Mucosa of descending colon (tissue), 3 donors: ENCODE results near the gene PRIM1. TPM values are rescaled to one million over a fixed set of nuclear protein-coding genes. Genes with fewer than 3 reads are reported as not detected.

Experiments
- ATAC-seq: fragments of 200-7000 bp; cut with Tn5 transposase; one replicate; pipeline ENCODE4 v1.9.1; 2020; ENCODE audit warnings: mild to moderate bottlenecking, moderate library complexity
- DNase-seq, 3 donors: peaks; one replicate each; pipeline ENCODE4 v3.0.0-alpha.2; 2020
- H3K36me3 ChIP-seq: fragments of 200-600 bp; one replicate; pipeline ENCODE4 v1.8.0; 2021; ENCODE audit warnings: low read depth, mild to moderate bottlenecking
- H3K4me1 ChIP-seq: fragments of 200-600 bp; one replicate; pipeline ENCODE4 v1.8.0; 2021; ENCODE audit warnings: low read depth, mild to moderate bottlenecking
- H3K4me3 ChIP-seq: fragments of 200-600 bp; one replicate; pipeline ENCODE4 v1.8.0; 2021; ENCODE audit warnings: mild to moderate bottlenecking
- H3K9me3 ChIP-seq: fragments of 200-600 bp; one replicate; pipeline ENCODE4 v1.8.0; 2021; ENCODE audit warnings: mild to moderate bottlenecking
- CTCF ChIP-seq: fragments of 200-600 bp; IDR thresholded peaks from one replicate; pipeline ENCODE4 v1.8.0; 2022; ENCODE audit warnings: antibody characterized with exemption, mild to moderate bottlenecking
- intact Hi-C, 2 donors: fragments of 100-400 bp; cut with DNase I in 1 of 2; cut with micrococcal nuclease in 1 of 2; formaldehyde crosslinking; loops; one replicate each; pipeline versions ENCODE4 v1.11.0 to v1.11.1; 2022; cut with DNase I, micrococcal nuclease
- total RNA-seq, 3 donors: library from RNA; stranded (reverse); fragmentation: NEBNext Ultra II Directional in 2 of 3; extraction: Animal tissue kit (Norgen Biotek cat#: 25700) in 2 of 3; gene quantifications; one replicate each; pipeline versions ENCODE4 v1.2.1 to v1.2.4, GENCODE V29; 2021 to 2023
- donor health status: DM: no; HTN: no; CAD: no; lungs with moderate emphysema.
- donor health status: DM: no; HTN: no; CAD: no.
- donor health status: DM: no; HTN: yes; CAD: no.

PRIM1 gene
- total RNA-seq, 3 donors from 2014 or later = 6.3 to 11.5 (median 6.8) TPM

- Histone ChIP-seq H3K4me3 (no peak overlapping the region), H3K9me3 (no peaks in the 10 kb centered on the region), H3K4me1 (no peaks in the 10 kb centered on the region), H3K36me3 (no peaks in the 10 kb centered on the region)
- TF ChIP-seq CTCF = no peak
- peak in 1 of 3 donors; percentile 19 for DNase-seq
- peak; percentile 55 for ATAC-seq
- intact Hi-C loops = no loop called here
Observed at GRCh38 chr12:56766535-56766934, 14.4 kb upstream of the PRIM1 start.

GRCh38 chr12:56763753-56764657, 11.9 kb upstream of the PRIM1 start:
- intact Hi-C loops = no loop called here
- DNase-seq (no peak), ATAC-seq (no peak)
- Histone ChIP-seq H3K9me3 (peaks cover 1% of the 10 kb centered on the region), H3K4me3 (no peak overlapping the region), H3K4me1 (no peaks in the 10 kb centered on the region), H3K36me3 (no peaks in the 10 kb centered on the region)
- no peak for TF ChIP-seq CTCF

- no peak for TF ChIP-seq CTCF
- H3K4me3 ChIP-seq = no peak overlapping the region
- H3K4me1 ChIP-seq = no peaks in the 10 kb centered on the region
- ATAC-seq (no peak), DNase-seq (no peak)
- intact Hi-C loops = no loop called here
- peaks cover 13% of the 10 kb centered on the region for H3K9me3 ChIP-seq
- no peaks in the 10 kb centered on the region for H3K36me3 ChIP-seq
Observed at GRCh38 chr12:56761812-56762211, 9.7 kb upstream of the PRIM1 start.

GRCh38 chr12:56760460-56760859, 8.3 kb upstream of the PRIM1 start:
- no peak for ATAC-seq
- DNase-seq = no peak
- Histone ChIP-seq H3K9me3 (peaks cover 13% of the 10 kb centered on the region), H3K4me3 (no peak overlapping the region), H3K4me1 (no peaks in the 10 kb centered on the region), H3K36me3 (no peaks in the 10 kb centered on the region)
- TF ChIP-seq CTCF = no peak
- intact Hi-C loops = no loop called here

GRCh38 chr12:56759263-56759908, 7.3 kb upstream of the PRIM1 start:
- peaks cover 13% of the 10 kb centered on the region for H3K9me3 ChIP-seq
- intact Hi-C loops = loop anchor here in 1 of 2 donors (2.0 kb wide), 1 partner anchor 227 kb away; no protein-coding TSS in a partner anchor

More at GRCh38 chr12:56759263-56759908, 7.3 kb upstream of the PRIM1 start:
- ATAC-seq = no peak
- H3K4me1 ChIP-seq = no peaks in the 10 kb centered on the region
- no peak for TF ChIP-seq CTCF
- no peak overlapping the region for H3K4me3 ChIP-seq
- no peak for DNase-seq
- no peaks in the 10 kb centered on the region for H3K36me3 ChIP-seq
